Heart left ventricle (tissue), 16 donors: Measurements from ENCODE around the gene MCM8. TPM values are rescaled to one million over a fixed set of nuclear protein-coding genes. Genes with fewer than 3 reads are reported as not detected.

Source experiments
- ATAC-seq, 4 donors: fragments of 200-7000 bp; cut with Tn5 transposase; one replicate each; pipeline ENCODE4 v1.9.1; 2020 to 2022; ENCODE audit warnings: moderate library complexity in 4 of 4, mild to moderate bottlenecking in 3 of 4, moderate number of reproducible peaks in 1 of 4
- DNase-seq, 5 donors: peaks; one replicate each; pipeline ENCODE4 v3.0.0-alpha.2; 2020
- H3K27ac ChIP-seq, 12 donors: fragments of 200-600 bp; sonication (generic) in 4 of 12; one replicate each; pipeline versions ENCODE4 v1.5.0 to v1.8.0; 2016 to 2022; ENCODE audit warnings: mild to moderate bottlenecking in 2 of 12
- H3K27me3 ChIP-seq, 9 donors: fragments of 200-600 bp; sonication (generic) in 2 of 9; one replicate each; pipeline versions ENCODE4 v1.5.1 to v1.8.0; 2016 to 2022; ENCODE audit warnings: mild to moderate bottlenecking in 3 of 9
- H3K36me3 ChIP-seq, 9 donors: fragments of 200-600 bp; sonication (generic) in 2 of 9; one replicate each; pipeline versions ENCODE4 v1.5.0 to v1.8.0; 2018 to 2022; ENCODE audit warnings: mild to moderate bottlenecking in 2 of 9
- H3K4me1 ChIP-seq, 12 donors: fragments of 200-600 bp; sonication (generic) in 4 of 12; one replicate each; pipeline versions ENCODE4 v1.5.0 to v1.8.0; 2016 to 2022; ENCODE audit warnings: mild to moderate bottlenecking in 3 of 12
- H3K4me3 ChIP-seq, 12 donors: fragments of 200-600 bp; sonication (generic) in 4 of 12; one replicate each; pipeline versions ENCODE4 v1.5.0 to v1.8.0; 2017 to 2022; ENCODE audit warnings: mild to moderate bottlenecking in 9 of 12, moderate library complexity in 4 of 12
- H3K9me3 ChIP-seq, 12 donors: fragments of 200-600 bp; sonication (generic) in 4 of 12; one replicate each; pipeline versions ENCODE4 v1.5.0 to v1.8.0; 2016 to 2022; ENCODE audit warnings: mild to moderate bottlenecking in 1 of 12
- CTCF ChIP-seq, 12 donors: fragments of 200-600 bp; sonication (generic) in 4 of 12; IDR thresholded peaks; one replicate each; pipeline versions ENCODE4 v1.5.0 to v1.8.0; 2018 to 2022; ENCODE audit warnings: antibody characterized with exemption in 12 of 12, mild to moderate bottlenecking in 5 of 12
- POLR2A ChIP-seq, 2 donors: fragments of 450-650 bp; IDR thresholded peaks; one replicate each; pipeline ENCODE4 v1.6.1; 2017; ENCODE audit warnings: antibody characterized with exemption in 2 of 2, mild to moderate bottlenecking in 2 of 2, moderate library complexity in 2 of 2
- WGBS, 4 donors: extraction: QIAGEN DNeasy Blood & Tissue Kit in 2 of 4; methylation state at CpG; one replicate each; pipeline versions ENCODE4 v1.1.5 to v1.1.7; 2013 to 2018; 5-methylcytosine and 5-hydroxymethylcytosine counted together
- intact Hi-C, 10 donors: fragments of 100-400 bp; cut with DNase I; formaldehyde crosslinking; loops; one replicate each; pipeline versions ENCODE4 v1.11.1 to v1.14.2; 2022
- polyA plus RNA-seq, 2 donors: library from polyadenylated mRNA; stranded (reverse); fragments of 200-250 nt; gene quantifications; one replicate each; pipeline ENCODE4 v1.2.3, GENCODE V29; 2013
- total RNA-seq, 9 donors: library from RNA; depleted of rRNA in 2 of 9; stranded (reverse); fragments of >200 nt in 2 of 9; fragmentation: NEBNext Ultra II Directional in 3 of 9; extraction: Animal tissue kit (Norgen Biotek cat#: 25700) in 3 of 9; gene quantifications; one replicate each; pipeline versions ENCODE4 v1.1.0 to v1.2.4, GENCODE V29; 2016 to 2023
- donor health status: ischemic (EF 13 %, LVEDD 7.1; RV severe dilation, severe dysfunction).
- donor health status: healthy with polysubstance abuse.
- donor health status: DM: no; HTN: yes; CAD: no.
- donor health status: DM: no; HTN: no; CAD: no.
- donor health status: ischemic (EF 25% LVEDD 6.9; RV normal size, moderate dysfunction).
- donor health status: ischemic (EF 25% LVEDD 5.7; RV mildly dilated, moderate dysfunction).
- donor health status: healthy.
- donor health status: DM: yes; HTN: yes; CAD: no.
- donor health status: ischemic (EF 35%, LVEDD 5.7; RV mildly dilated, moderate dysfunction).
- donor health status: nonischemic (EF 11% LVEDD 7.7; RV severe dilation, severe dysfunction).
- donor health status: DM: yes; HTN: yes; CAD: no.
- donor health status: PGD.
- donor health status: ischemic (EF 29% LVEDD 5.4; RV normal size, mild dysfunction).
- donor health status: nonischemic (EF 23%, LVEDD 6.1; RV moderate dilation, normal function).

The MCM8 gene
- total and polyA plus RNA-seq, 11 donors: 1.8 to 8.7 (median 6.5) TPM

- Histone ChIP-seq H3K4me1 (no peaks in the 10 kb centered on the region), H3K4me3 (no peak overlapping the region), H3K36me3 (peaks cover 0 to 21% (median 16%) of the 10 kb centered on the region in 9 donors), H3K27me3 (peaks cover 0 to 3% (median 0%) of the 10 kb centered on the region in 9 donors), H3K9me3 (no peaks in the 10 kb centered on the region), H3K27ac (no peak overlapping the region)
- DNase-seq: no peak
- TF ChIP-seq POLR2A (IDR thresholded peaks at IDR 0.05): no peak
- TF ChIP-seq CTCF (IDR thresholded peaks at IDR 0.05): no peak
- intact Hi-C loops: no loop called here
- ATAC-seq: no peak
Observed at GRCh38 chr20:6045566-6045965, 95.1 kb downstream of the MCM8 start.

GRCh38 chr20:6046432-6046831 lies 96.0 kb downstream of the MCM8 start:
- DNase-seq: no peak

GRCh38 chr20:6048391-6048790 lies 97.9 kb downstream of the MCM8 start:
- 83 to 92% (median 89%) methylated on average over 3 of the region's 3 CpGs for WGBS, 4 donors
- Histone ChIP-seq H3K36me3 (peaks cover 0 to 2% (median 0%) of the 10 kb centered on the region in 9 donors), H3K4me1 (peaks cover 0 to 16% (median 5%) of the 10 kb centered on the region in 12 donors), H3K9me3 (no peaks in the 10 kb centered on the region), H3K27me3 (peaks cover 0 to 28% (median 6%) of the 10 kb centered on the region in 9 donors), H3K4me3 (no peak overlapping the region), H3K27ac (no peak overlapping the region)
- intact Hi-C loops: no loop called here
- TF ChIP-seq CTCF (IDR thresholded peaks at IDR 0.05) (no peak), POLR2A (IDR thresholded peaks at IDR 0.05) (no peak)
- ATAC-seq (no peak), DNase-seq (no peak)

More at GRCh38 chr20:6046432-6046831, 96.0 kb downstream of the MCM8 start:
- WGBS, 4 donors: 45 to 68% (median 59%) methylated on average over 1 of the region's 1 CpG
- ATAC-seq: no peak
- Histone ChIP-seq H3K9me3 (no peaks in the 10 kb centered on the region), H3K4me1 (no peaks in the 10 kb centered on the region), H3K27ac (no peak overlapping the region), H3K36me3 (peaks cover 0 to 13% (median 7%) of the 10 kb centered on the region in 9 donors), H3K27me3 (peaks cover 0 to 8% (median 0%) of the 10 kb centered on the region in 9 donors), H3K4me3 (no peak overlapping the region)
- TF ChIP-seq POLR2A (IDR thresholded peaks at IDR 0.05) (no peak), CTCF (IDR thresholded peaks at IDR 0.05) (no peak)
- intact Hi-C loops: no loop called here

Other genes with a start within 250 kb of the MCM8 start
- 1 to 10 TPM in 8 of 9 donors, under 1 TPM in 1; 0.94 to 7.1 (median 4.5) TPM for gene SHLD1, start 200.3 kb upstream of the MCM8 start, total RNA-seq
- gene SHLD1, start 200.3 kb upstream of the MCM8 start, polyA plus RNA-seq: 1 to 10 TPM; 6.1 to 6.6 TPM
- gene CHGB, start 39.1 kb upstream of the MCM8 start, total RNA-seq: 1 to 10 TPM in 8 of 9 donors, under 1 TPM in 1; 0.79 to 9.1 (median 4.5) TPM
- 1 to 10 TPM; 1.9 to 2.1 TPM for gene CHGB, start 39.1 kb upstream of the MCM8 start, polyA plus RNA-seq
- 10 to 100 TPM in 4 of 9 donors, 1 to 10 TPM in 5; 5.8 to 12.0 (median 9.8) TPM for gene TRMT6, start 119 bp upstream of the MCM8 start, total RNA-seq
- 10 to 100 TPM in 1 of 2 donors, 1 to 10 TPM in 1; 4.8 to 18.2 TPM for gene TRMT6, start 119 bp upstream of the MCM8 start, polyA plus RNA-seq
- 100 to 1,000 TPM in 2 of 9 donors, 10 to 100 TPM in 7; 44.4 to 106 (median 91.3) TPM for gene CRLS1, start 55.5 kb downstream of the MCM8 start, total RNA-seq
- gene CRLS1, start 55.5 kb downstream of the MCM8 start, polyA plus RNA-seq: 100 to 1,000 TPM in 1 of 2 donors, 10 to 100 TPM in 1; 66.6 to 119 TPM
- 10 to 100 TPM in 1 of 9 donors, under 1 TPM in 6, not detected in 2; 0.12 to 18.7 (median 0.17) TPM for gene LRRN4, start 103.4 kb downstream of the MCM8 start, total RNA-seq
- not detected for gene LRRN4, start 103.4 kb downstream of the MCM8 start, polyA plus RNA-seq
- 1 to 10 TPM in 6 of 9 donors, under 1 TPM in 2, not detected in 1; 0.53 to 2.4 (median 1.3) TPM for gene FERMT1, start 172.4 kb downstream of the MCM8 start, total RNA-seq
- under 1 TPM; 0.06 to 0.15 TPM for gene FERMT1, start 172.4 kb downstream of the MCM8 start, polyA plus RNA-seq